SK-N-SH (cell line): Measurements from ENCODE around the gene STRA8. TPM values are rescaled to one million over a fixed set of nuclear protein-coding genes. Genes with fewer than 3 reads are reported as not detected.

Experiments used
- CTCF ChIA-PET: fragments of 300-600, 350-600 bp; formaldehyde crosslinking; extraction: SDS; loops from one replicate; lab custom pipeline; 2021; lab: Yijun Ruan, JAX
- POLR2A ChIA-PET: fragments of 350-600 bp; sonication (Branson Sonifier 250); formaldehyde crosslinking; extraction: SDS; loops from one replicate; lab custom pipeline; 2020; ENCODE audit warnings: antibody characterized with exemption, inconsistent platforms; lab: Yijun Ruan, JAX
- DNase-seq: peaks from one replicate; pipeline ENCODE4 v3.0.0; 2012
- H2AFZ ChIP-seq: fragments of 200-600 bp; sonication (generic); 2 replicates; pipeline ENCODE4 v1.8.1; 2016; ENCODE audit warnings: antibody characterized with exemption, mild to moderate bottlenecking, low read depth
- H3F3A ChIP-seq: fragments of 200-600 bp; sonication (generic); replicated peaks from 2 replicates; pipeline ENCODE3; 2016; ENCODE audit warnings: antibody characterized with exemption, mild to moderate bottlenecking; ENCODE audit not compliant: insufficient read depth
- H3K27ac ChIP-seq, 2 experiments: fragments of 200-500 bp in 1 of 2; fragments of 200-600 bp in 1 of 2; sonication (Bioruptor generic) in 1 of 2; sonication (generic), shearing (Covaris generic) in 1 of 2; 2 replicates each; pipeline versions ENCODE4 v1.5.1 to v1.6.1; 2014 to 2016; ENCODE audit warnings: low read depth in 2 of 2, inconsistent platforms in 1 of 2, low read length in 1 of 2, mild to moderate bottlenecking in 1 of 2, mixed read lengths in 1 of 2
- H3K27me3 ChIP-seq: fragments of 200-600 bp; sonication (generic), shearing (Covaris generic); 2 replicates; pipeline ENCODE4 v1.6.1; 2016; ENCODE audit warnings: mixed run types; ENCODE audit not compliant: insufficient read depth
- H3K36me3 ChIP-seq, 2 experiments: fragments of 200-500 bp in 1 of 2; fragments of 200-600 bp in 1 of 2; sonication (Bioruptor generic) in 1 of 2; sonication (generic) in 1 of 2; replicated peaks in 1 of 2; 2 replicates each; pipeline versions ENCODE3 to v1.5.1; 2014 to 2016; ENCODE audit warnings: low read length in 1 of 2, mild to moderate bottlenecking in 1 of 2; ENCODE audit not compliant: insufficient read depth in 2 of 2, control insufficient read depth in 1 of 2
- H3K4me1 ChIP-seq, 2 experiments: fragments of 200-500 bp in 1 of 2; fragments of 200-600 bp in 1 of 2; sonication (Bioruptor generic) in 1 of 2; sonication (generic), shearing (Covaris generic) in 1 of 2; 2 replicates each; pipeline versions ENCODE4 v1.5.1 to v1.6.1; 2014 to 2016; ENCODE audit warnings: low read depth in 1 of 2, low read length in 1 of 2, mixed run types in 1 of 2; ENCODE audit not compliant: insufficient read depth in 2 of 2, control insufficient read depth in 1 of 2
- H3K4me2 ChIP-seq: fragments of 200-600 bp; sonication (generic), shearing (Covaris generic); 2 replicates; pipeline ENCODE4 v1.6.1; 2017; ENCODE audit warnings: mixed run types
- H3K4me3 ChIP-seq, 2 experiments: fragments of 200-500 bp in 1 of 2; fragments of 200-600 bp in 1 of 2; sonication (Bioruptor generic) in 1 of 2; sonication (generic), shearing (Covaris generic) in 1 of 2; 2 replicates each; pipeline versions ENCODE4 v1.5.1 to v1.8.1; 2014 to 2016; ENCODE audit warnings: low read depth in 2 of 2, inconsistent platforms in 1 of 2, low read length in 1 of 2, mild to moderate bottlenecking in 1 of 2, mixed read lengths in 1 of 2, moderate library complexity in 1 of 2
- H3K79me2 ChIP-seq: fragments of 200-600 bp; sonication (generic); 2 replicates; pipeline ENCODE4 v1.8.1; 2017; ENCODE audit warnings: mild to moderate bottlenecking; ENCODE audit not compliant: insufficient read depth
- H3K9ac ChIP-seq: fragments of 200-600 bp; sonication (generic); 2 replicates; pipeline ENCODE4 v1.6.1; 2017; ENCODE audit warnings: mixed run types
- H3K9me2 ChIP-seq: fragments of 200-600 bp; sonication (generic); 2 replicates; pipeline ENCODE4 v1.6.1; 2017; ENCODE audit warnings: mixed run types
- H3K9me3 ChIP-seq: fragments of 200-600 bp; sonication (generic); 2 replicates; pipeline ENCODE4 v1.6.1; 2017; ENCODE audit warnings: mixed run types, mild to moderate bottlenecking, moderate library complexity
- H4K20me1 ChIP-seq: fragments of 200-600 bp; sonication (generic); 2 replicates; pipeline ENCODE4 v1.6.1; 2017; ENCODE audit warnings: mild to moderate bottlenecking, mixed run types; ENCODE audit not compliant: insufficient read depth
- CHD2 ChIP-seq: fragments of 150-350 bp; IDR thresholded peaks from 2 replicates; pipeline ENCODE4 v1.6.1; 2018; ENCODE audit warnings: low read length; ENCODE audit not compliant: partially characterized antibody
- CTCF ChIP-seq: fragments of 200-600 bp; sonication (generic); IDR thresholded peaks from 2 replicates; pipeline ENCODE4 v1.6.1; 2017; ENCODE audit warnings: antibody characterized with exemption, mild to moderate bottlenecking, moderate library complexity
- EZH2phosphoT487 ChIP-seq: fragments of 200-600 bp; sonication (generic); IDR thresholded peaks from 2 replicates; pipeline ENCODE4 v1.6.1; 2017; ENCODE audit warnings: low read depth, mixed run types, mild to moderate bottlenecking, antibody characterized with exemption, moderate library complexity, borderline replicate concordance
- FOXM1 ChIP-seq: IDR thresholded peaks from 2 replicates; pipeline ENCODE4 v1.4.0; 2012; ENCODE audit warnings: low read depth, mild to moderate bottlenecking
- IRF3 ChIP-seq: fragments of 150-350 bp; IDR thresholded peaks from 2 replicates; pipeline ENCODE4 v1.6.1; 2016; ENCODE audit warnings: mild to moderate bottlenecking, low read depth, low read length
- MEF2A ChIP-seq: IDR thresholded peaks from 2 replicates; pipeline ENCODE4 v1.4.0; 2012; ENCODE audit warnings: low read depth, borderline replicate concordance
- MXI1 ChIP-seq: IDR thresholded peaks from 2 replicates; pipeline ENCODE4 v1.6.1; 2012; ENCODE audit warnings: mild to moderate bottlenecking, low read depth, low read length, improper control_type of control experiment
- NFIC ChIP-seq: IDR thresholded peaks from 2 replicates; pipeline ENCODE4 v1.4.0; 2012; ENCODE audit warnings: borderline replicate concordance
- PBX3 ChIP-seq: IDR thresholded peaks from 2 replicates; pipeline ENCODE4; 2012
- POLR2AphosphoS5 ChIP-seq: IDR thresholded peaks from 2 replicates; pipeline ENCODE4 v1.6.1; 2012; ENCODE audit warnings: low read depth, low read length
- RAD21 ChIP-seq: IDR thresholded peaks from 2 replicates; pipeline ENCODE4 v1.6.1; 2012; ENCODE audit warnings: mild to moderate bottlenecking, low read length
- RCOR1 ChIP-seq: fragments of 150-350 bp; IDR thresholded peaks from 2 replicates; pipeline ENCODE4 v1.6.1; 2017; ENCODE audit warnings: antibody characterized with exemption, low read length
- RXRA ChIP-seq: IDR thresholded peaks from 2 replicates; pipeline ENCODE4 v1.4.0; 2012; ENCODE audit warnings: low read depth, mild to moderate bottlenecking, borderline replicate concordance
- TAF1 ChIP-seq: IDR thresholded peaks from 2 replicates; pipeline ENCODE4 v1.6.1; 2012; ENCODE audit warnings: low read depth, mild to moderate bottlenecking, low read length, moderate library complexity, borderline replicate concordance
- TCF12 ChIP-seq: IDR thresholded peaks from 2 replicates; pipeline ENCODE4 v1.4.0; 2012
- TEAD4 ChIP-seq: IDR thresholded peaks from 2 replicates; pipeline ENCODE4 v1.4.0; 2012; ENCODE audit warnings: mild to moderate bottlenecking, borderline replicate concordance; ENCODE audit not compliant: insufficient read depth
- USF2 ChIP-seq: fragments of 150-350 bp; IDR thresholded peaks from 2 replicates; pipeline ENCODE4 v1.6.1; 2017; ENCODE audit warnings: antibody characterized with exemption, low read length, low read depth, borderline replicate concordance
- WGBS: methylation state at CpG from one replicate; pipeline ENCODE4 v1.1.6; 2017; ENCODE audit warnings: low lambda C conversion rate; 5-methylcytosine and 5-hydroxymethylcytosine counted together
- polyA plus RNA-seq, 3 experiments: library from polyadenylated mRNA; depleted of rRNA; stranded (reverse); fragments of >200 nt; gene quantifications; 2 replicates each; pipeline ENCODE4 v1.2.3, GENCODE V29; 2012

Gene STRA8
- polyA plus RNA-seq, 1 of the 3 experiments (the other 2 are of a cell fraction), result not detected

- no peak overlapping the region for H3K4me3 ChIP-seq
- ChIA-PET CTCF (interaction anchor here (1.0 to 1.3 kb wide), 2 partner anchors 16 to 149 kb away, joined by 3 to 5 read pairs; partner anchors contain the start of gene CYREN), POLR2A (no interaction called here)
- H3K27me3 ChIP-seq, result no peaks in the 10 kb centered on the region
- H3K9ac ChIP-seq, result no peak overlapping the region
- no peaks in the 10 kb centered on the region for H3F3A ChIP-seq
- TF ChIP-seq TCF12, result no peak
- TF ChIP-seq USF2, result no peak
- TF ChIP-seq RXRA, result no peak
- no peak for TF ChIP-seq IRF3
- TF ChIP-seq PBX3, result no peak
- TF ChIP-seq CTCF, result no peak
- no peak for TF ChIP-seq RCOR1
- no peak overlapping the region for H3K4me2 ChIP-seq
- no peak overlapping the region for H3K27ac ChIP-seq
- peaks cover 14 to 46% of the 10 kb centered on the region in 2 experiments for H3K36me3 ChIP-seq
- H2AFZ ChIP-seq, result no peak overlapping the region
- DNase-seq, result no peak
- H4K20me1 ChIP-seq, result no peaks in the 10 kb centered on the region
- H3K9me3 ChIP-seq, result peaks cover 8% of the 10 kb centered on the region
- 78% methylated on average over 9 of the region's 12 CpGs for WGBS
- no peaks in the 10 kb centered on the region for H3K79me2 ChIP-seq
- no peaks in the 10 kb centered on the region for H3K9me2 ChIP-seq
- peaks cover 0 to 10% of the 10 kb centered on the region in 2 experiments; a peak in 2 of 4 replicates for H3K4me1 ChIP-seq
Measured at GRCh38 chr7:135186841-135187253, 46.8 kb upstream of the STRA8 start.

- no peaks in the 10 kb centered on the region for H3K27me3 ChIP-seq
- no peaks in the 10 kb centered on the region for H3K9me2 ChIP-seq
- CTCF ChIA-PET, result interaction anchor here (1.0 to 2.3 kb wide), 5 partner anchors 8 to 31 kb away, joined by 3 to 6 read pairs (median 3); partner anchors contain the start of gene CYREN
- H3K4me2 ChIP-seq, result no peak overlapping the region
- H3K4me3 ChIP-seq, result no peak overlapping the region
- H3K9me3 ChIP-seq, result no peaks in the 10 kb centered on the region
- no peaks in the 10 kb centered on the region for H4K20me1 ChIP-seq
- POLR2A ChIA-PET, result interaction anchor here (1.1 kb wide), 1 partner anchor 23 kb away, joined by 4 read pairs; the partner anchor contains the start of gene WDR91
- TF ChIP-seq NFIC (no peak), RAD21 (no peak), MEF2A (no peak), TCF12 (no peak), TEAD4 (no peak), EZH2phosphoT487 (no peak), CHD2 (no peak), TAF1 (no peak), IRF3 (no peak), POLR2AphosphoS5 (no peak), FOXM1 (no peak), MXI1 (no peak)
- H3K79me2 ChIP-seq, result no peaks in the 10 kb centered on the region
- peaks cover 0 to 10% of the 10 kb centered on the region in 2 experiments; a peak in 2 of 4 replicates for H3K4me1 ChIP-seq
- no peak overlapping the region for H3K27ac ChIP-seq
- H2AFZ ChIP-seq, result no peak overlapping the region
- no peak overlapping the region for H3K9ac ChIP-seq
- DNase-seq, result no peak
- peaks cover 5 to 50% of the 10 kb centered on the region in 2 experiments for H3K36me3 ChIP-seq
- H3F3A ChIP-seq, result no peaks in the 10 kb centered on the region
- 88% methylated on average over 12 of the region's 12 CpGs for WGBS
Measured at GRCh38 chr7:135188298-135188984, 45.2 kb upstream of the STRA8 start.
